HL-60 (cell line): Measurements from ENCODE around the gene MYLIP.

Source experiments
- DNase-seq, 2 experiments: peaks; one replicate each; pipeline ENCODE4 v3.0.0-alpha.2; 2010 to 2020; ENCODE audit warnings: low read depth in 1 of 2, low spot score in 1 of 2
- H3K27ac ChIP-seq: fragments of 250-450 bp; sonication (Bioruptor Pico); replicated peaks from 2 replicates; pipeline ENCODE4 v1.5.1; 2020; ENCODE audit warnings: mild to moderate bottlenecking, moderate library complexity
- H3K27me3 ChIP-seq: fragments of 250-450 bp; sonication (Bioruptor Pico); 2 replicates; pipeline ENCODE4 v1.5.1; 2021; ENCODE audit warnings: mild to moderate bottlenecking, moderate library complexity; ENCODE audit not compliant: insufficient read depth, poor library complexity, severe bottlenecking
- H3K4me3 ChIP-seq: replicated peaks from 2 replicates; pipeline ENCODE4 v1.5.1; 2011; ENCODE audit warnings: mild to moderate bottlenecking, control low read depth, low read length; ENCODE audit not compliant: insufficient read depth
- CTCF ChIP-seq: IDR thresholded peaks from one replicate; pipeline ENCODE4 v1.5.1; 2011; ENCODE audit warnings: low read length, control low read depth, inconsistent platforms; ENCODE audit not compliant: insufficient read depth
- GABPA ChIP-seq: IDR thresholded peaks from 2 replicates; pipeline ENCODE4 v1.6.1; 2012; ENCODE audit warnings: low read depth
- POLR2AphosphoS5 ChIP-seq: IDR thresholded peaks from 2 replicates; pipeline ENCODE4 v1.6.1; 2012; ENCODE audit warnings: low read depth
- REST ChIP-seq: IDR thresholded peaks from 2 replicates; pipeline ENCODE4 v1.6.1; 2012; ENCODE audit warnings: low read depth; ENCODE audit not compliant: insufficient replicate concordance
- SPI1 ChIP-seq: IDR thresholded peaks from 2 replicates; pipeline ENCODE4 v1.6.1; 2012; ENCODE audit warnings: low read depth, mild to moderate bottlenecking, borderline replicate concordance

The MYLIP gene

GRCh38 chr6:16179063-16179462 is 50.2 kb downstream of the MYLIP start:
- no peak for DNase-seq
- TF ChIP-seq GABPA (no peak), SPI1 (no peak), POLR2AphosphoS5 (no peak), CTCF (no peak), REST (no peak)
- H3K4me3 ChIP-seq, result no peak overlapping the region
- H3K27me3 ChIP-seq, result no peaks in the 10 kb centered on the region
- H3K27ac ChIP-seq, result no peak overlapping the region

- no peak overlapping the region for H3K4me3 ChIP-seq
- TF ChIP-seq GABPA (no peak), POLR2AphosphoS5 (no peak), SPI1 (no peak), CTCF (no peak), REST (no peak)
- H3K27me3 ChIP-seq, result no peaks in the 10 kb centered on the region
- peak in 1 of 2 experiments; percentile 10 for DNase-seq
- H3K27ac ChIP-seq, result no peak overlapping the region
Observed at GRCh38 chr6:16179970-16180431, 51.1 kb downstream of the MYLIP start.

GRCh38 chr6:16180696-16181438 is 52.0 kb downstream of the MYLIP start:
- Histone ChIP-seq H3K27ac (no peak overlapping the region), H3K27me3 (no peaks in the 10 kb centered on the region), H3K4me3 (no peak overlapping the region)
- no peak for DNase-seq
- no peak for TF ChIP-seq REST
- no peak for TF ChIP-seq GABPA
- TF ChIP-seq POLR2AphosphoS5, result no peak
- no peak for TF ChIP-seq SPI1
- TF ChIP-seq CTCF, result no peak
